Measurements from ENCODE around the gene B3GAT3. TPM values are rescaled to one million over a fixed set of nuclear protein-coding genes. Genes with fewer than 3 reads are reported as not detected.
A peak's percentile ranks its signal among the peaks of the same experiment; 100 is the strongest.

The B3GAT3 gene
- total RNA-seq, 6 donors from 2014 or later: 21.3 to 43.9 (median 37.9) TPM

DNA sequence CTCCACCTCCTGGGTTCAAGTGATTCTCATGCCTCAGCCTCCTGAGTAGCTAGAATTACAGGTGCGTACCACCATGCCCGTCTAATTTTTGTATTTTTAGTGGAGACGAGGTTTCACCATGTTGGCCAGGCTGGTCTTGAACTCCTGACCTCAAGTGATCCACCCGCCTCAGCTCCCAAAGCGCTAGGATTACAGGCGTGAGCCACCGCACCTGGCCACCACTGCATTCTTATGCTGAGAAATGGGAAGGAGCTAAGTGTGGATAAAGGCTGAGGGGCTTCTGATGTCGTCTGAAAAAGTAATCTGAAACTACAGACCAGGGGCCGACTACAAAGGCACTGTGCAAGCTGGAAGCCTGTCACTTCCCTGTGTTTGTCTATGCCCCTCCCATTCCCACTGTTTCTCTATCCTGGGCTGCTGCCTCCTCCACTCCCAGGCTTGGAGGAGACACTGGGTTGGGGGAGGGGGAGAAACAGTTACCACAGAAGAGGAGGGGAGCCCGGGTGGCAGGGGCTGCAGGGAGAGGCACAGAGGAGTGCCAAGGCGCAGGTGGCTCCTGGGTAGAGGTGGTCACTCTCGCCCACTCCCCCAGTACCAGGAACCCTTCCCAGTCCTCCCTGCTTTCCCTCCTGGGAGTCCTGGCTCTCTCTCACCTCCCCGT, 17.2 kb downstream of the B3GAT3 start:
- ATAC-seq (ENCODE audit: low FRiP score in 2 of 2) (no peak), DNase-seq (no peak)
- peaks cover 12 to 62% (median 31%) of the 10 kb centered on the region in 4 donors for H3K36me3 ChIP-seq
- H3K4me3 ChIP-seq: no peak overlapping the region
- peaks cover 21 to 33% (median 26%) of the 10 kb centered on the region in 4 donors for H3K4me1 ChIP-seq
- 84 to 90% methylated on average over 11 to 13 of the region's 13 CpGs for WGBS, 2 donors
- TF ChIP-seq, protein P1, sequence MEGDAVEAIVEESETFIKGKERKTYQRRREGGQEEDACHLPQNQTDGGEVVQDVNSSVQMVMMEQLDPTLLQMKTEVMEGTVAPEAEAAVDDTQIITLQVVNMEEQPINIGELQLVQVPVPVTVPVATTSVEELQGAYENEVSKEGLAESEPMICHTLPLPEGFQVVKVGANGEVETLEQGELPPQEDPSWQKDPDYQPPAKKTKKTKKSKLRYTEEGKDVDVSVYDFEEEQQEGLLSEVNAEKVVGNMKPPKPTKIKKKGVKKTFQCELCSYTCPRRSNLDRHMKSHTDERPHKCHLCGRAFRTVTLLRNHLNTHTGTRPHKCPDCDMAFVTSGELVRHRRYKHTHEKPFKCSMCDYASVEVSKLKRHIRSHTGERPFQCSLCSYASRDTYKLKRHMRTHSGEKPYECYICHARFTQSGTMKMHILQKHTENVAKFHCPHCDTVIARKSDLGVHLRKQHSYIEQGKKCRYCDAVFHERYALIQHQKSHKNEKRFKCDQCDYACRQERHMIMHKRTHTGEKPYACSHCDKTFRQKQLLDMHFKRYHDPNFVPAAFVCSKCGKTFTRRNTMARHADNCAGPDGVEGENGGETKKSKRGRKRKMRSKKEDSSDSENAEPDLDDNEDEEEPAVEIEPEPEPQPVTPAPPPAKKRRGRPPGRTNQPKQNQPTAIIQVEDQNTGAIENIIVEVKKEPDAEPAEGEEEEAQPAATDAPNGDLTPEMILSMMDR (IDR thresholded peaks at IDR 0.05): no peak
- no peak for TF ChIP-seq EP300 (IDR thresholded peaks at IDR 0.05)
- TF ChIP-seq POLR2AphosphoS5 (IDR thresholded peaks at IDR 0.05): no peak
- TF ChIP-seq POLR2A (IDR thresholded peaks at IDR 0.05): no peak
- H3K27ac ChIP-seq: no peak overlapping the region
- no peaks in the 10 kb centered on the region for H3K9me3 ChIP-seq
- no peaks in the 10 kb centered on the region for H3K27me3 ChIP-seq

- Histone ChIP-seq H3K36me3 (peaks cover 12 to 55% (median 30%) of the 10 kb centered on the region in 4 donors), H3K27ac (no peak overlapping the region), H3K4me3 (no peak overlapping the region), H3K27me3 (no peaks in the 10 kb centered on the region), H3K4me1 (peaks cover 27 to 40% (median 33%) of the 10 kb centered on the region in 4 donors), H3K9me3 (no peaks in the 10 kb centered on the region)
- DNase-seq: no peak
- TF ChIP-seq, protein P1 (IDR thresholded peaks at IDR 0.05): no peak
- TF ChIP-seq POLR2AphosphoS5 (IDR thresholded peaks at IDR 0.05): no peak
- TF ChIP-seq POLR2A (IDR thresholded peaks at IDR 0.05): no peak
- TF ChIP-seq EP300 (IDR thresholded peaks at IDR 0.05): no peak
- WGBS, 2 donors: 89 to 99% methylated on average over 8 of the region's 8 CpGs
- no peak for ATAC-seq (ENCODE audit: low FRiP score in 2 of 2)
Measured at GRCh38 chr11:62603776-62604299, 17.9 kb downstream of the B3GAT3 start.

GRCh38 chr11:62603072-62603408, 18.7 kb downstream of the B3GAT3 start:
- Histone ChIP-seq H3K36me3 (peaks cover 12 to 53% (median 31%) of the 10 kb centered on the region in 4 donors), H3K27me3 (no peaks in the 10 kb centered on the region), H3K27ac (peak overlapping the region; percentile 91 to 100 (median 97)), H3K9me3 (no peaks in the 10 kb centered on the region), H3K4me3 (peak overlapping the region in 3 of 4 donors; percentile 76 to 91 (median 85)), H3K4me1 (peaks cover 32 to 43% (median 37%) of the 10 kb centered on the region in 4 donors)
- TF ChIP-seq EP300 (IDR thresholded peaks at IDR 0.05): no peak
- no peak for TF ChIP-seq POLR2A (IDR thresholded peaks at IDR 0.05)
- TF ChIP-seq, protein P1 (IDR thresholded peaks at IDR 0.05): no peak
- no peak for TF ChIP-seq POLR2AphosphoS5 (IDR thresholded peaks at IDR 0.05)
- WGBS, 2 donors: 83% methylated on average over 4 to 13 of the region's 13 CpGs
- no peak for DNase-seq
- no peak for ATAC-seq (ENCODE audit: low FRiP score in 2 of 2)

DNA sequence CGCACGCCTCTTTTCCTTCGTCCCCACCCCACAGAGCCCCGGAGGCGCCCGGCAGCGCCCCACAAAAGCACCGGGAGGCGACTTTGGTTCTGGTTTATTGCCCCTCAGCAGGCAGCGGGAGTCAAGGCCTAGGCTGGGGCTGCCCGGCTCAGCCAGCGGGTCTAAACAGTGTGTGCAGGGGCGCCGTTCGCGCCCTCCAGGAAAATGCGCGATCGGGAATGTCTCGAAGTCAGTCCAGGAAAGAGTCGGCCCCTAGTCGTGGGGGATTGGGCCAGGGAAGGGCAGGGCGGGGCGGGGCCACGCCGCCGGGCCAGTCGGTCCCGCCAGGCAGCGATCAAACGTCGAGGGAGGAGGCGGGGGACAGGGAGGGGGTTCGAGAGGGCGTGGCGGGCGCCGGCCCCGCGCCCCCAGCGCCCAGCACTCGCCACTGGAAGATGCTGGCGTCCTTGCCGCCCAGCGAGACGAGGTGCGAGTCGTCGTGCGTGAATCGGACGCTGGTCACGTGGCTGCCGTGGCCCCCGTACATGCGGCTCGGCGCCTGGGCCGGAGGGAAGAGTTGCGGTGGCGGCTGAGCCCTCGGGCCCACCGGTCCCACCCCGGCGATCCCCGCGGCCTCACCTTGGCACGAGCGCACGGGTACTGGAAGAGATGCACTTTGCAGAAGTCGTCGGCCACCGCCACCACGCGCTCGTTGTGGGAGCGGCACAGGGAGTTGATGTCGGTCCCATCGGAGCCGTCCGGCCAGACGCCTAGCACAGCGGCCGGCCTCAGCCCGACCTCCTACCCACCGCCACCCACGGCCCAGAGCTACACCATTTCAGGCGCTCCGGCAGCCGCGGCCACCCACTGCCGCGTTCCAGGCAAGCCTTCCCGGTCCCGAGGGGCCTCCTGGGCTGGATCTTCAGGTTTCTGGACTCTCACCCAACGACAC, 19.4 kb downstream of the B3GAT3 start:
- Histone ChIP-seq H3K4me3 (peak overlapping the region; percentile 59 to 91 (median 80)), H3K36me3 (peaks cover 19 to 53% (median 34%) of the 10 kb centered on the region in 4 donors), H3K4me1 (peaks cover 32 to 44% (median 36%) of the 10 kb centered on the region in 4 donors), H3K27me3 (no peaks in the 10 kb centered on the region), H3K9me3 (no peaks in the 10 kb centered on the region), H3K27ac (peak overlapping the region; percentile 91 to 100 (median 97))
- WGBS, 2 donors: 25 to 41% methylated on average over 14 to 82 of the region's 96 CpGs
- ATAC-seq (ENCODE audit: low FRiP score in 2 of 2): peak; percentile 76
- TF ChIP-seq, protein P1 (IDR thresholded peaks at IDR 0.05): peak in 3 of 6 experiments; percentile 22 to 45 (median 36)
- peak in 2 of 4 donors; percentile 16 to 19 for TF ChIP-seq POLR2A (IDR thresholded peaks at IDR 0.05)
- peak; percentile 33 to 54 for TF ChIP-seq POLR2AphosphoS5 (IDR thresholded peaks at IDR 0.05)
- no peak for TF ChIP-seq EP300 (IDR thresholded peaks at IDR 0.05)
- peak; percentile 82 to 91 for DNase-seq
